Erythroblast (primary cell): ENCODE data around the gene KLKB1.

Experiments used
- GATA1 ChIP-seq: IDR thresholded peaks from 2 replicates; pipeline ENCODE4 v1.6.1; 2011; ENCODE audit warnings: low read depth, mild to moderate bottlenecking, control low read depth, low read length, moderate library complexity
- POLR2A ChIP-seq: IDR thresholded peaks from 2 replicates; pipeline ENCODE4 v1.6.1; 2011; ENCODE audit warnings: mild to moderate bottlenecking, low read length

DNA sequence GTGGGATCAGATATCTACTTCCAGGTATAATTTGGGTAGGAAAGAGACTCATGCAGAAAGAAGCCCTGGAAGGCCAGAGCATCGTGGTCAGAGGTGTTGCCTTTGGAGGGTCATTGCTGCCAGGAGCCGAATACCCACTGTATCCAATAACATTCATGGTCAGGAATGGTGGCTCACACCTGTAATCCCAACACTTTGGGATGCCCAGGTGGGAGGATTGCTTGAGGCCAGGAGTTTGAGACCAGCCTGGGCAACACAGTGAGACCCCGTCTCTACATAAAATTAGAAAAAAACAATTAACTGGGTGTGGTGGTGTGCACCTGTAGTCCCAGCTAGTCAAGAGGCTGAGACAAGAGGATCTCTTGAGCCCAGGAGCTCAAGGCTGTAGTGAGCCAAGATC is 27.8 kb downstream of the KLKB1 start:
- no peak for TF ChIP-seq POLR2A
- TF ChIP-seq GATA1 = no peak
